Measurements from ENCODE around the gene GLI3.
A peak's percentile ranks its signal among the peaks of the same experiment; 100 is the strongest.

Gene GLI3

DNA sequence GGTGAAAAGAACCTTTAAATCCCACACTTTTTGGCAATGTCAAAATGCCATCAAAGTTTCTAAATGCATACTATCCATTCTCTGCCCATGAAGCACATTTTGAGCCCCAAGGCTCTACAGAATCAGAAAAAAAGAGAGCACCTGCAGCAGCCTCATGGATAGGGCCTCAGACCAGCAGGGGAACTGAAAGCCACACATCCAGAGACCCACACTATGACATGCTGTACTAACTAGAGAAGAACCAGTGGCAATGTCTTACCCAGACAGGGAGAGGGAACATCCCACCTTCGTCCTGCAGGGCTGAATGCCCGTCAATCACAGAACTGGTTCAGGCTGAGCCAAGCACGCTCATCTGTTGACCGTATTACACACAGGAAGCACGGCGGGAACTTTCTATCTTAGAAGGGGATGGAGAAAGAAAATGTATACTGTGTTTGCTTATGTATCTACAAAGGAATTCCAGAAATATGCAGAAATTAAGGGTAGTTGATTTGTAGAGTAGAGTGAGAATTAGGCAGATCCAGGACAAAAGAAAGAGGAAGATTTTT lies 237.2 kb downstream of the GLI3 start:
- DNase-seq (ENCODE audit: low spot score), result no peak

DNA sequence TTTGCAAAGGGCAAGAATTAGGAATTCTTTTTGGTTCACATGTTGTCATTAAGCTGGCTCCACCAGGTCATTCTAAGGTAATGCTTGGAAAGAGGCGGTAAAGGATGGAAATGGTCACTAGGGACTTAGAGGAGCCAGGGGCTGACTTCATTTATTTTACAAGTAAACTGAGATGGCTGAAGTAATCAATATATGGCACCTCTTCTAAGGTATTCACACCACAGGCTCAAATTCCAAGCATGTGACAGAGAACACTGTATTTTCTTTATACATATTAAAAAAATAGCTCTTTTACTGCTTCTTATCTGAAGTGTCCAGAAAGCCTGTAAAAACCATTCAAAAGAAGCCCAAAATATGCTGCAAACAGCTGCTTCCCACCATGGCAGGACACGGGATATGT lies 239.0 kb downstream of the GLI3 start:
- DNase-seq (ENCODE audit: low spot score), result no peak

DNA sequence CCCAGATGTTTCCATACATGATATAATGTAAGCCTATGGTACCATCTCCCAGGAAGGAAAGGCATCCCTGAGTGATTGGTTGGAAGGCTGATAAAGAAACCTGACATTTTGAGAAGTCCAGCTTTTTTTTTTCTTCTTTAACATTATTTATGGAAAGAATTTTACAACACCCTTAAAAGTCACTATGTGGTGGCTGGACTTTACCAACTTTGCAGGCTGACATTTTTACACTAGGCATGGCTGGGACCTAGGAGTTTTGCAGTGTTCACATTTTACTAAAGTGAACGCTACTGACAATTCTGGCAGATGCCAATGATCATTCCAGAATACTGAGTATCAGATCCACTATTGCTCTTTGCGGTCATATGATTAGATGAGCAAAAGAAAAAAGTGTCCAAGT lies 239.9 kb downstream of the GLI3 start:
- DNase-seq (ENCODE audit: low spot score), result no peak

DNA sequence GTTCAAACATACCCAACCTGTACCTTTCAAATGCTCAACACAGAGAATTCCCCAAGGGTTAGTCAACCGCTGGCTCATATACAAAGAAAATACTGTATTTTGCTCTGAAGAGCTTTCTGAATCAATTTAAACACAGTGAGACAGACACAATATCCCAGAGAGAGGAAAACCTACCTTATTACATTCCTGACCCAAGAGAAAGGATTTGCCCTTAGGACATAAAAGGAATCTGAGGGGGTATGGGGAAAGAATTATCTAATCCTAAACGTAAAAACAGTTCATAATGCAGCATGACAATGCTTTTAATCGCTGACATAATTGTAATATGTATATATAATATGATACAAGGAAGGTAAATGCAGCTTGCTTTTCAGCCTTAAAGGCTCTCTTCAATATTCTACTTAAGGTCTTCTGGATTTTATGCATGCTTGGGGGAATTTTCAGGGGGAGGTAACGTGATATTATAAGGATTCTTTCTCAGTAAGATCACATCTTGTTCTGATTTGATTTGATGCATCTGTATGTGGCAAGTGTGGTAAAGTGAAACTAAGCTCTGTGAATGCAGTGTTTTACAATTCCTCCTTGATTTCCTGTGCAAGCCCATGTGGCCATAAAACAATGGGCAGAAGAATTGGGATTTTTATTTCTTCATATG lies 240.5 kb downstream of the GLI3 start:
- DNase-seq (ENCODE audit: low spot score), result no peak

DNA sequence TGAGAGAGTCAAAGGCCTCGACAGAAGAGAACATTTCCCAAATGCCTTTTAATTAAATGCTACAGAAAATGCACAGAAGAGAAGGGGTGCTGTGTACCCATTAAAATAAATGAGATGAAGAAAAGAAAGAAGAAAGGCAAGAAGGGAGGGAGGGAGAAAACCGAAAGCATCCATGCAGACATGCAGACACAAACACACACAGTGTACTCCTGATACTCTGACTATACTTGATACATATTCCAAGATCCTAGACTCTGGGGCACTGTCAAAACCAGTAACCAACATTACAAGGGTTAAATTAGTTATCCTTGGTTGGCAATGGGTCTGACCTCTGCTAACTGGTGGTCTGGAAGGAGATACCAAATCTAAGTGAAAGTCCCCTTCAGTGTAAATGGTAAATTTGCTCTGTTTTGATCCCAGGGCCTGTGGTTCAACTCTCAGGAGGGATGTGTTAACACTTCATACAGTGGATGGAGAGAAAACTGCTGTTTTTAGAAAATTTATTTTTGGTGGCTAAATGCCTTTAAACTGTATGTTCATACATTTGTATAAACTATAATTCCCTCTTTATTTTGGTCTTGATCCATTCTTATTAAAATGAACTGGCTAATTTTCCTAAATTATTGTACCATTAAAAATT lies 241.3 kb downstream of the GLI3 start:
- DNase-seq (ENCODE audit: low spot score), result no peak

DNA sequence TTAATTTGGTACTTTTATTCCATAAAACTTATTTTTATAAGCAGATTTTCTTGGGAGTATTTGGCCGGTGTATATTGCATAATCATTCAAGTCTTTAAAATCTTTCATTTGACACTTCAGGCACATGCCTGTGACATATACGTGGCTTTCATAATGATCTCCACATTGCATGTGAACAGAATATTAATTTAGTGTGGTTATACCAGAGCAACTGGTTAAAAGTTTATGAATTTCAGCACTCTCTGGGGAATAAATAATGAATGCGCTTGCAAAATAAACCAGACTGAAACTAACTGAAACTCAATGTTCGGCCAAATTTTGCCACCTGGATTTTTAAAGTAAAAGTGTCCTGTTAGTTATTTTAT lies 242.3 kb downstream of the GLI3 start:
- no peak for DNase-seq (ENCODE audit: low spot score)

DNA sequence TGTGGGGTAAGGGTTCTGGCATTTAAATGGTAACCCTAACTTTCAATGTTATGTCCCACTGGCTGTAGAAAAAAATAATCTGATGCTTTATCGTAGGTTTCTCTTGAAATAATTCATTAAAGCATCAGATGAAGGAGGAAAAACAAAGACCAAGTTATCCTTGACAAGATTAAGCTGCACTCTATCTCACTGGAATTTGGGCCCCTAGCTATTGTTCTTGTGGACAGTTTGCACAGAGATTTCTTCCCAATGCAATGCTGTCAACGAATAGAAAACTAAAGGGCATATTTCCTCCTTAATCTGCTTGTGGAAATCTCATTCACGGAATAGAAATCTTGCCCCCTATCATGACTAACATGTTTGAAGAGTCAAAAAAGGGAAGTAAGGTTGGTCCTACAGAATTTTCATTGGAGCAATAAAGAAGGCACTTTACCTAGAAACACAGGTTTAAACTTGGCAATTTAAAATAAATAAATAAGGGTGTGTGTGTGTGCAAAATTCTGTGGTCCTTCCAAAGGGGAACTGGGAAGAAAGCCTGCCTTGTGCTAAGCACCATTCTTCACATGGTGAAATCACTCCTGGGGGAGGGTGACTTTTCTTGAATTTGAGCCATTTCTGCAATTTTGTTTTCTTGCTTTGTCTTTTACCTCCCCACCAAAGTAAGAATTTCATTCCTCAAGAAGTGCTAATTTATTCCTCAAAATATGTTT lies 242.8 kb downstream of the GLI3 start:
- no peak for DNase-seq (ENCODE audit: low spot score)

DNA sequence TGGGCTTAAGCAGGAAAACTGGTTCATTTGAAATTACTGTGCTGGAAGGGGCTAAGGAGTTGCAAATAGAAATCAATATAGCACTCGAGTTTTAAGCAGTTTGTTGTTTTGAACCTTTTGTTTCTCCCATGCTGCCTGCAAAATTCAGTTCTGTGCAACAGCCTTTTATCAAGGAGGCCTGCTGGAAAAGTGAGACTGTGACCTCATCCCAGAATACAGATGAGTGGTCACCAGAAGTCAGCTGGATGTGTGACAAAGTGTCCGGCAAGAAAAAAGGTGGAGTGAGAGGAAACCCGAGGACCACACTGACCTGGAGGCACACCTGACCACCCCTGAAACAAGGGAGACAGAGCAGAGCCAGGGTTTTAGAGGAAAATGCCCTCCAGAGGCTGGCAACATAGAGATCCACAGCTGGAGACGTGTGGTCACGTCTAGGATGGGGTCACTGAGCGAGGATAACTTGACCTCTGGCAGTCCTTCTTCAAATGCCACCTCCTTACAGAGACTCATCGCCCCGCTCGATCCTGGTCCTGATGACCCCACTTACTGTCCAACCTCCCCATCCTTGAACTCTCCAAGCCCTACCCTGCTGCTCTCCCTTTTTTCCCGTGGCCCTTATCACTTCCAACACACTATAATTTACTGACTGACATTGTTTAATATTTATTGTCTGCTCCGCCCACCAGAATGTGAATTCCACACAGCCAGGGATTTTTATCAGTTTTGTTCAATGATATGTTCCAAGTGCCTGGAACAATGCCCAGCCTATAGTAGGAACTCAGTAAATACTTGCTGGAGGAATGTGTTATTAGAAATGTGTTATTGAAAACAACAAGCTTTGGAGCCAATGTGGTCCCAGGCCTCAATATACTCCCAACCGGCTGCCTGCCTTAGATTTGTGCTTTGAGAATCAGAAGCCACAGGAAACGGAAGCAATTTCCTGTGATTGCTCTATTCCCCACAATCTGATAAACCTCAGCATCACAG lies 243.8 kb downstream of the GLI3 start:
- no peak for DNase-seq (ENCODE audit: low spot score)

DNA sequence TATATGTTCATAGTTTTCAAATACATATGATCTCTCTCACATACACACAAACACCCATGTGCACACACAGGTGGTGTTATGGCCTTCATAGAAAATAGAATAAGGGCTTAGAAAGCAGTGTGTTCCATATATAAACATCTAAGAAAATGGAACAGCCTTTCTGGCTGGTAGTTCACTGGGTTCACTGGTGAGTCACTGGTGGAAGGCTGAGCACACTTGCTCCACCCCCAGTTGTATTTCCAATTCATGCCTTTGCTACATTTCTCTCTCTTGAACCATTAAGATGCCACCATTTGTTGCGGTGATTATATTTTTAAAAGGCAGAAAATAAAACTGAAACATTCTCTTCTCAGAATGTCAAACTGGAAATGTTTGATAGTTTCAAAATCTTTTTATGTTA lies 252.1 kb downstream of the GLI3 start:
- no peak for DNase-seq (ENCODE audit: low spot score)

DNA sequence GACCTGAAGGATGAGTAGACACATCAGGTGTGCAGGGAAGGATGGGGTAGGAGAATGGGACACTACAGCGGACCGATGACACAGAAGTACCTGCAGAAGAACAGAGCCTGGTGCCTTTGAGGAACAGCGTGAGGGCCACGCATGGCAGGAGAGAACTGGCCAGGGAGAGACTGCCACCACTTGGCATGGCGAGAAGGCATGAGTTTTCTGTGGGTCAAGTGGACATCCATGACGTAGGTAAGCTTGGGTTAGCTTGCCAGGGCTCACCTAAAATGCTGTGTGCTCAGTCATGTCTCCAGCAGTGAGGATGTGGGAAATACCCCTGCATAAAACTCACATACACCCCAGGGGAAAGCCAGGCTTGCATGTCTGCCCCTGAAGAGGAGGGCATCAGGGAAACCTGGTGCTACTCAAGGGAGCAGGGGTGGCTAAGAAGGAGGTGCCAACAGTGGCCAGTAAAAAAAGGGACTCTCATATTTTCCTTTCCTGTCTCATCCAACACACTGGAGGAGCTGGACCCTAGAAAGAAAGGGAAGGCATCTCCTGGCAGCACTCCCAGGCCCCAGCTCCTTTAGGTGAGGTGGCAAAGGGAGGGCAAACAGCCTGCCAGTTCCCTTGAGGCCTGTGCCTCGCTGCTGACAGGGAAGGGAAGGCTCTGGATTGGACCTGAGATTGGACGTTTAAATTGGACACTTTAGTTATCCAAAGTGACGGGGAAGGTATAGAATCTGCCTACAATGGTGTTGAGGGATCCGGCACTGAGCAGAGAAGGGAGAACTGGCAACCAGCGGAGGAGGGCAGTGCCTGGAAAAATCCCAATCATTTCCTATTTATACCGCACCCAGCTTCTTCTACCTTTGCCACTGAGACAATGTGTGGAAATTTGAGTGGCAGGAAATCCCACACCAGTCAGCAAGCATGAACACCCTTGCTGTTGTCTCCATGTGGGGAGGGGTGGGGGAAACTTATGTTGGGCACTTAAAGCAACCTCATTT lies 255.7 kb downstream of the GLI3 start:
- DNase-seq (ENCODE audit: low spot score), result no peak

DNA sequence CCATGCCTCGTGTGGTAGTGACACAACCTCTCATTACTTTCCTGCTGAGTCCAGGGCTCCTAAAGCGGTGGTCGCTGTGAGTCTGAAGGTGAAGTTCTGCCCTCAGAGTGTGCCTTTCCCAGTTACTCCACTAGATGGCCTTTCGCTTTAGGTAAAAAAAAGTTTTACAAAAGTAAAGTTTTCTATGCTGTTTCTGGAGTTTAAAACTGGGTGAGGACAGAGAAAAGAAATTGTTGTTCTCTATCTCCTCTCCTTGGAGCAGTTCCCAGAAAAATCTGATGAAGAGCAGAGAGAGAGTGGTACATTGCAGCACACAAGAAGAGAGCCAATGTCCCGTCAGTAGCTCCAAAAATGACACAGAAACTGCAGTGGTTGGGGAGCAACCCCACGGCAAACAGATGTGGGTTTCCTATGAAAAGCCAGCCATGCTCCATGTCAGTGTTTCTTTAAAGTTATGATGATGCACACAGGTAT lies 257.1 kb downstream of the GLI3 start:
- DNase-seq (ENCODE audit: low spot score), result no peak

DNA sequence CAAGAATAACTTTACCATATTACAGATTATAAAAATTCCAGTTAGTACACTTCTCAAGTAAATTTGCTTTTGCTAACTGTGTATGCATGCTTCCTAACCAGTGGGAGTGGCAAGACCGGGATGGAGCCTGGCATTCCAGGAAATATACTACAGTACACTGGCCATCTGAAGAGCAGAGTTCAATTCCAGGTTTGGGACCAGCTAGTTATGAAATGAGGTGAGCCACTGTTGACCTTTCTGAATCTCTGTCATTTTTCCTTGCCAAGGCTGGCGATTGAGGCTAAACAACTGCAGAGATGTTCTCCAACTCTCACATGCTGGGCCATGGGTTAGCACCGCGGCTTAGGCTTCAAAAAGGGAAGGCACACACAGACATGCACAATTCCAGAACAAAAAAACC lies 258.2 kb downstream of the GLI3 start:
- DNase-seq (ENCODE audit: low spot score), result no peak

DNA sequence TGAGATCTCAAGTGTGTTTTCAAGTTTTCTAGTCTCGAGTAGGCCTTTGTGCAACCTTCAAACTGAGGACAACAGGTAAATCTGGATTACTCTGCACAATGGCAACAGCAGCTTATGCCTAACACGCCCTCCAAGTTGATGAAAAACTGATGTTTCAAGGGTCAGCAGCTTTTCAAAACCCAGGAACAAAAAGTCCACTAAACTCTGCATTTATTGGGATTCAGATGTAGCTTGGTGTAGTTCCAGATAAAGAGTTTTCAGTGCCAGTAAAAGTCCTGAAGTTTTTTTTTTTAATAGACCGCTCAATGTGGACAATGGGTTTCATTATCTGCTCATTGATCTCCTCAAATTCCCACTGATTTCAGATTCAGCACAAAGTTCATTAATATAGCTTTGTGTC lies 259.3 kb downstream of the GLI3 start:
- DNase-seq (ENCODE audit: low spot score), result no peak

DNA sequence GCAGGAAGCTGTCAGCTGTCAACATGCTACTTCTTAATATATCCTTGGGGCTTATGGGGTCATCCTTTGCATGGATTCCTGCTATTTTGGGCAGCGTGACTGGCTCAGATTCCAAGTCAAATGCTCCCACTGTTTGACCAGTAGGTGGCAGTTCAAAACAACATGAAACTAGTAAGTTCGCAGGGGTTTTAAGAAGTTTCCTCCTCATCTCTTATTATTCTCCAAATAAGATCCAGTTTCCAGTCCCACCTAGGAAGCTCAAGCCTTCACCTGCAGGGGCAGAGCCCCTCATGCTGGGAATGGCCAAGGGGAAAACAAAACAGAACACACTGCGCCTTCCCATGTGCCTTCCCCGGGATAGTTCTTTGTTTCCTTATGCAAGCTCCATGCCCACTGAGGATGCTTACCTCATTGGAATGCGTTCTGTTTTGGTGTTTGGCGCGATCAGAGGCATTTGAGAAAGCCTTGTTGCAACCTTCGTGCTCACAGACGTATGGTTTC lies 259.8 kb downstream of the GLI3 start:
- peak; percentile 51 for DNase-seq (ENCODE audit: low spot score)

DNA sequence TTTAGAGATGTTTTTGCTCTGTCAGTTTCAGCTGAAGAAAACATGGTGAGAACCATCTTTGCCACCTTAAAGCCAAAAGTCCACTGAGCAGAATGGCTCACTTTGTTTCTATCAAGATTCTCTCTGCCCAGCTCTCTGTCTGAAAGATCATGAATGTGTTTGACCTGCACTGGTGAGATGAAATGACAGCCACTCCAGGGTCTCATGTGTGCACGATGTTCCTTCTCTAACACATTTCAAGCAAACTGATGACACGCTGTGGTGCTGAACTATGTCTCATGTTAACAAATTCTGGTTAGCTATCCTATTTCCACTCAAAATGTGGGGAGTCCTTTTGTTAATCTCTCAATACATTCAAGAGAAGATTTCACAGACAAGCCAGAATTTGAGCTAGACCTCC lies 260.6 kb downstream of the GLI3 start:
- no peak for DNase-seq (ENCODE audit: low spot score)

DNA sequence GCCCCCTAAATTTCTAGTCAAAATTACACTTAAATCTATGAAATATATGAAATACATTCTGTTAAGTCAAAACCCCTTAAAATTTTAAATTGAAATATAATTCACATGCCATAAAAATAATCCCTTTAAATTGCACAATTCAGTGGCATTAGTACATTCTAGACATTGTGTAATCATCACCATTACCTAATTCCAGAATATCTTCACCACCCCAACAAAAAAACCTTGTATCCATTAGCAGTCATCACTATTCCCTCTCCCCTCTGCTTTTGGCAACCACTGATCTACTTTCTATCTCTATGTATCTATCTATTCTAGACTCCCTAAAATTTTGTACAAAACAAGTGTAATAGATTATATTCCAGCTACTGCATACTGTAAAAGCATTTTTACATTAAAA lies 261.2 kb downstream of the GLI3 start:
- DNase-seq (ENCODE audit: low spot score), result no peak

DNA sequence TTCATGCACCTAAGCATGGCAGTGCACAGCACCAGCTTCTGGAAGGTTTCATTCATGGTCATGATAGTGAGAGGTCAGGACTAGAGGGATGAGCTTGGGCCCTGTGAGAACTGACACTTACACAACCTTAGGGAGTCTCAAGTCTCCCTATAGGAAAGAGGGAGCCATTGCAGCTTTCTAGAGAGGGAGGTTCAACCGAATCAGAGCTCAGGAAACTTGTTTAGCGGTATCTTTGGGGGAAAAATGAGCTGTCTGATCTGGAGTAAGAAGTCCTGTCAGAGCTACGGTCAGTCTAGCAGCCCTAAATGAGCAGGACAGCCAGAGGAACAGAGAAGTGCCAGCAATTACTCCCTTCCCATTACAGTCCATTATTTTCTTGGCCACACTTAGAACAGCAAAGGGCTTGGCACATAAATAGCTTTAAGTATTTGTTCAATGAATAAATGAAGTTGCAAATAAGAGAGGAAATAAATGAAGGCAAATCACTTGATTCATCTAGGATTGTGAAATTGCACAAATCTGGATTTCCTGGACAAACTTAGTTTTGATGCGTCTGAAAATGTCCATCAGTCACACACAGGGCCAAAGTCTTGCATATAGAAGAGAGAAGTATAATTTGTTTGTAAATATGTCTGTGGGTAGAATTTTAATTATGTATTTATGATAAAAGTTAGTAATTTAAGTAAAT lies 262.0 kb downstream of the GLI3 start:
- no peak for DNase-seq (ENCODE audit: low spot score)

DNA sequence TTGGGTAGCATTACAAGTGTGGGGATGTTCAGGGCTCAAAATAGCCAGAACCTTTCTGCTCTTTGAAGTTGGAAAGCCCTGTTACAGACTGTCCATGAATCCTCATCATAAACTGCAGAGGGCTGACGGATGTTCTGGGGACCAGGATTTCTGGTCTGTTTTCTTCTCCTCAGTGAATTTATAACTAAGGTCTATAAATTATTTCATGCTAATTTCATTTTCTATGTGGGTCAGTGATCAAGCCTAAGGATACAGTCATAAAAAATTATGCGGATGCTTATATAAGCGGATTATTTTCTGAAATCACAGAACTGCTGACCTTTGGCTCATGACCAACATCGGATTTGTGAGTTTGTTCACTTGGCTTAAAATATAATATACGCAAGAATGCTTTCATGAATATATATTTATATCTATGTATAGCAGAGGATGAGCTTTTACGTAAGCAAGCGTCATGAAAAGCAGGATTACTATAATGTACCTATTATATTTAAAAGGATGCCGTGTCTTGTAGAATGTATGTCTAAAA lies 263.7 kb downstream of the GLI3 start:
- no peak for DNase-seq (ENCODE audit: low spot score)

DNA sequence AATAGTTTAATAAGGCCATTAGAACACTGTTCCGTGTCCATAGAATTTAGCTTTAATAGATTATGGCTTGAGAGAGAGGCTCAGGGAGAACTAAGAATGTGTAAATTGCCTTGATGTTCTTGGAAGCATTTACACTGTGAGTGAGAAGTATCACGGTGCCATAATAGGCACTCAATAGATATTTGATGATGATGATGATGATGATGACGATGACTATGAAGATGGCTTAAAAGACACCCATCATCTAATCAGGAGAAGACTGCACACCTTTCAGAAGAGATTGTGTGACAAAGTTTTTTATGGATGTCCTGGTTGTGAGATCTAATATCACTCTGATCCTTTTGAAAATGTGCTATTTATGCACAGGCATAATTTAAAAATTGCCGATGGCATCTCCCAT lies 264.2 kb downstream of the GLI3 start:
- DNase-seq (ENCODE audit: low spot score), result no peak

DNA sequence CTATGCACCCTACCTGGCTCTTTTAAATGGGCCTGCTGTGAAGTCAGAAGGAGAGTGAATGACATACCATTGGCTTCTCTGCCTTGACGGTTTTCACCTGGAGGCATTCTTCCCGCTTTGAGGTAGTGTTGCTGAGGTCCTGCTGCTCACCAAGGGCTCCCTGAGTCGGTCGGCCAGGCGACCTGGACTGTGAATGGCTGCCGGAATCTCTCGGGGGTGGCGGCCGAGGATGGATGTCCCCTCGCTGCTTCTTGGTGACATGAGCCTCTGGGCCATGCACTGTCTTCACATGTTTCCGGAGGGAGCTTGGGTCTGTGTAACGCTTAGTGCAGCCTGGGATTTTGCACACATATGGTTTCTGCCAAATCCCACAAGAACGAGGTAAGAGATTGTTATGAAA lies 264.7 kb downstream of the GLI3 start:
- DNase-seq (ENCODE audit: low spot score), result no peak

All from globus pallidus (tissue), 1 donor.